ENCODE data around the gene C16orf46. TPM values are rescaled to one million over a fixed set of nuclear protein-coding genes. Genes with fewer than 3 reads are reported as not detected.

The C16orf46 gene
- total RNA-seq, 1 donor from 2014 or later: 0.62 TPM

GRCh38 chr16:81088836-81089235, 11.8 kb upstream of the C16orf46 start:
- ATAC-seq (no peak), DNase-seq (ENCODE audit: missing footprints) (no peak)
- intact Hi-C loops (cut with DNase I): no loop called here

- DNase-seq (ENCODE audit: missing footprints) (no peak), ATAC-seq (no peak)
- intact Hi-C loops (cut with DNase I): no loop called here
These were observed 4.0 kb upstream of the C16orf46 start for GRCh38 chr16:81081014-81081413.

- intact Hi-C loops (cut with DNase I): no loop called here
- ATAC-seq: no peak
- no peak for DNase-seq (ENCODE audit: missing footprints)
These were observed 3.2 kb upstream of the C16orf46 start for GRCh38 chr16:81080233-81080632.

GRCh38 chr16:81076566-81077075, 417 bp downstream of the C16orf46 start:
- intact Hi-C loops (cut with DNase I): loop anchor here (1.0 to 2.0 kb wide), 3 partner anchors 20 to 70 kb away; partner anchors contain the start of genes CENPN, CMC2 and GCSH
- DNase-seq (ENCODE audit: missing footprints) (peak; percentile 93), ATAC-seq (peak; percentile 94)

- intact Hi-C loops (cut with DNase I): no loop called here
- DNase-seq (ENCODE audit: missing footprints) (no peak), ATAC-seq (no peak)
These were observed 3.3 kb downstream of the C16orf46 start for GRCh38 chr16:81073560-81074330.

GRCh38 chr16:81071805-81072204, 5.2 kb downstream of the C16orf46 start:
- DNase-seq (ENCODE audit: missing footprints) (no peak), ATAC-seq (no peak)
- intact Hi-C loops (cut with DNase I): no loop called here

- intact Hi-C loops (cut with DNase I): no loop called here
- no peak for ATAC-seq
These were observed 6.1 kb downstream of the C16orf46 start for GRCh38 chr16:81070979-81071378.

GRCh38 chr16:81069063-81069462, 8.0 kb downstream of the C16orf46 start:
- intact Hi-C loops (cut with DNase I): no loop called here
- no peak for ATAC-seq
- DNase-seq (ENCODE audit: missing footprints): no peak

More at GRCh38 chr16:81070979-81071378, 6.1 kb downstream of the C16orf46 start:
- DNase-seq (ENCODE audit: missing footprints): no peak

GRCh38 chr16:81067166-81067565, 9.9 kb downstream of the C16orf46 start:
- intact Hi-C loops (cut with DNase I): no loop called here
- DNase-seq (ENCODE audit: missing footprints) (no peak), ATAC-seq (no peak)

GRCh38 chr16:81066681-81067080, 10.4 kb downstream of the C16orf46 start:
- intact Hi-C loops (cut with DNase I): no loop called here
- no peak for ATAC-seq

GRCh38 chr16:81061871-81062608, 15.0 kb downstream of the C16orf46 start:
- DNase-seq (ENCODE audit: missing footprints) (no peak), ATAC-seq (no peak)
- intact Hi-C loops (cut with DNase I): no loop called here

More at GRCh38 chr16:81066681-81067080, 10.4 kb downstream of the C16orf46 start:
- DNase-seq (ENCODE audit: missing footprints): no peak

- ATAC-seq (no peak), DNase-seq (ENCODE audit: missing footprints) (no peak)
- intact Hi-C loops (cut with DNase I): no loop called here
These were observed 15.8 kb downstream of the C16orf46 start for GRCh38 chr16:81061307-81061640.

- DNase-seq (ENCODE audit: missing footprints) (no peak), ATAC-seq (no peak)
- intact Hi-C loops (cut with DNase I): no loop called here
These were observed 16.3 kb downstream of the C16orf46 start for GRCh38 chr16:81060576-81061306.

GRCh38 chr16:81053761-81054160, 23.3 kb downstream of the C16orf46 start:
- intact Hi-C loops (cut with DNase I): no loop called here
- DNase-seq (ENCODE audit: missing footprints) (no peak), ATAC-seq (no peak)

GRCh38 chr16:81042821-81043220, 34.2 kb downstream of the C16orf46 start:
- DNase-seq (ENCODE audit: missing footprints) (no peak), ATAC-seq (no peak)
- intact Hi-C loops (cut with DNase I): no loop called here

GRCh38 chr16:81041696-81042095, 35.3 kb downstream of the C16orf46 start:
- intact Hi-C loops (cut with DNase I): no loop called here
- DNase-seq (ENCODE audit: missing footprints) (no peak), ATAC-seq (no peak)

- no peak for ATAC-seq
- no peak for DNase-seq (ENCODE audit: missing footprints)
- intact Hi-C loops (cut with DNase I): no loop called here
These were observed 36.2 kb downstream of the C16orf46 start for GRCh38 chr16:81040842-81041241.

GRCh38 chr16:81040131-81040530, 36.9 kb downstream of the C16orf46 start:
- DNase-seq (ENCODE audit: missing footprints) (no peak), ATAC-seq (no peak)
- intact Hi-C loops (cut with DNase I): no loop called here

GRCh38 chr16:81036751-81037350, 40.2 kb downstream of the C16orf46 start:
- intact Hi-C loops (cut with DNase I): loop anchor here (2.0 to 10.0 kb wide), 3 partner anchors 40 to 280 kb away; partner anchors contain the start of gene C16orf46
- DNase-seq (ENCODE audit: missing footprints): no peak
- no peak for ATAC-seq
